B cell (primary cell): ENCODE results near the gene RIPOR3. TPM values are rescaled to one million over a fixed set of nuclear protein-coding genes. Genes with fewer than 3 reads are reported as not detected.
A peak's percentile ranks its signal among the peaks of the same experiment; 100 is the strongest.

Experiments used
- ATAC-seq: fragments of 200-7000 bp; cut with Tn5 transposase; one replicate; pipeline ENCODE4 v1.10.0; 2021; ENCODE audit warnings: low read depth, mild to moderate bottlenecking, moderate number of reproducible peaks, moderate library complexity
- CTCF ChIA-PET: fragments of 350-600 bp; sonication (Branson Sonifier 250); formaldehyde crosslinking; loops from one replicate; lab custom pipeline; 2021; ENCODE audit warnings: antibody characterized with exemption, inconsistent platforms; lab: Charles Lee
- POLR2A ChIA-PET: fragments of 350-600 bp; sonication (Branson Sonifier 250); formaldehyde crosslinking; loops from one replicate; lab custom pipeline; 2021; ENCODE audit warnings: antibody characterized with exemption; lab: Charles Lee
- DNase-seq: peaks from one replicate; pipeline ENCODE4 v3.0.0; 2013
- H2AFZ ChIP-seq: 2 replicates; pipeline ENCODE4 v1.6.1; 2012; ENCODE audit warnings: mild to moderate bottlenecking, low read depth, low read length; ENCODE audit not compliant: insufficient read depth, poor library complexity, severe bottlenecking
- H3K27ac ChIP-seq, 2 donors: 1 replicate in 1 of 2; 2 replicates in 1 of 2; pipeline ENCODE4 v1.5.1; 2012 to 2013; ENCODE audit warnings: low read length in 2 of 2, mild to moderate bottlenecking in 2 of 2, moderate library complexity in 1 of 2
- H3K27me3 ChIP-seq, 4 experiments: fragments of 200-600 bp in 1 of 4; sonication (generic) in 1 of 4; replicated peaks in 1 of 4; 1 replicate in 2 of 4; 2 replicates in 2 of 4; pipeline versions ENCODE4 v1.6.1 to v1.7.0; 2013 to 2016; ENCODE audit warnings: low read length in 3 of 4, mild to moderate bottlenecking in 2 of 4, mixed read lengths in 1 of 4, moderate library complexity in 1 of 4; ENCODE audit not compliant: insufficient read depth in 4 of 4, control insufficient read depth in 3 of 4; ENCODE audit errors: control extremely low read depth in 1 of 4
- H3K36me3 ChIP-seq, 2 experiments: replicated peaks in 1 of 2; 1 replicate in 1 of 2; 2 replicates in 1 of 2; pipeline versions ENCODE4 v1.6.1 to v1.7.1; 2013; ENCODE audit warnings: low read length in 1 of 2; ENCODE audit not compliant: insufficient read depth in 2 of 2, control insufficient read depth in 1 of 2; ENCODE audit errors: control extremely low read depth in 1 of 2, extremely low read depth in 1 of 2
- H3K4me1 ChIP-seq, 2 donors: fragments of 200-600 bp in 1 of 2; sonication (generic) in 1 of 2; 1 replicate in 1 of 2; 2 replicates in 1 of 2; pipeline versions ENCODE4 v1.5.1 to v1.6.1; 2013 to 2017; ENCODE audit warnings: low read length in 2 of 2; ENCODE audit not compliant: control insufficient read depth in 2 of 2, insufficient read depth in 2 of 2
- H3K4me2 ChIP-seq: replicated peaks from 2 replicates; pipeline ENCODE3; 2012; ENCODE audit warnings: mild to moderate bottlenecking, low read depth, low read length; ENCODE audit not compliant: poor library complexity, severe bottlenecking
- H3K4me3 ChIP-seq, 5 experiments: fragments of 200-600 bp in 1 of 5; sonication (generic) in 1 of 5; 1 replicate in 3 of 5; 2 replicates in 2 of 5; pipeline versions ENCODE4 v1.5.1 to v1.7.0; 2011 to 2016; ENCODE audit warnings: low read length in 4 of 5, mild to moderate bottlenecking in 4 of 5, low read depth in 2 of 5, control low read depth in 1 of 5, moderate library complexity in 1 of 5; ENCODE audit not compliant: insufficient read depth in 1 of 5; ENCODE audit errors: control extremely low read depth in 1 of 5, extremely low read depth in 1 of 5
- H3K79me2 ChIP-seq: fragments of 200-600 bp; sonication (generic); one replicate; pipeline ENCODE4 v1.6.0; 2016; ENCODE audit warnings: low read length; ENCODE audit not compliant: control insufficient read depth, insufficient read depth
- H3K9ac ChIP-seq: fragments of 200-600 bp; sonication (generic); 2 replicates; pipeline ENCODE4 v1.6.1; 2017; ENCODE audit warnings: mild to moderate bottlenecking, low read length, moderate library complexity
- H3K9me3 ChIP-seq, 3 donors: one replicate each; pipeline versions ENCODE4 v1.6.1 to v1.7.1; 2013; ENCODE audit warnings: low read length in 2 of 3; ENCODE audit not compliant: control insufficient read depth in 2 of 3, insufficient read depth in 1 of 3; ENCODE audit errors: control extremely low read depth in 1 of 3
- H4K20me1 ChIP-seq: 2 replicates; pipeline ENCODE4 v1.6.0; 2012; ENCODE audit warnings: mild to moderate bottlenecking, low read length; ENCODE audit not compliant: insufficient read depth, control insufficient read depth, poor library complexity, severe bottlenecking
- H3K27ac Mint-ChIP-seq: one replicate; pipeline ENCODE4 v1.8.0; 2021; ENCODE audit warnings: mixed read lengths
- H3K27me3 Mint-ChIP-seq: one replicate; pipeline ENCODE4 v1.8.0; 2021; ENCODE audit warnings: mixed read lengths
- H3K4me1 Mint-ChIP-seq: one replicate; pipeline ENCODE4 v1.8.0; 2021; ENCODE audit warnings: mixed read lengths
- H3K4me3 Mint-ChIP-seq: one replicate; pipeline ENCODE4 v1.8.0; 2021; ENCODE audit warnings: mixed read lengths
- H3K9me3 Mint-ChIP-seq: one replicate; pipeline ENCODE4 v1.8.0; 2022; ENCODE audit warnings: mixed read lengths; ENCODE audit not compliant: insufficient read depth
- EZH2 ChIP-seq: IDR thresholded peaks from 2 replicates; pipeline ENCODE4 v1.6.1; 2012; ENCODE audit warnings: borderline replicate concordance, low read depth, mild to moderate bottlenecking, moderate library complexity, low read length; ENCODE audit not compliant: insufficient read depth, poor library complexity, severe bottlenecking
- WGBS: methylation state at CpG from one replicate; pipeline ENCODE4 v1.1.5; 2013; ENCODE audit warnings: missing lambda C conversion rate; ENCODE audit not compliant: insufficient coverage; 5-methylcytosine and 5-hydroxymethylcytosine counted together
- intact Hi-C: fragments of 100-400 bp; cut with micrococcal nuclease; formaldehyde crosslinking; loops from one replicate; pipeline ENCODE4 v1.10.0; 2022
- polyA plus RNA-seq: library from polyadenylated mRNA; depleted of rRNA; stranded (reverse); fragments of >200 nt; gene quantifications from 2 replicates; pipeline ENCODE4 v1.2.3, GENCODE V29; 2012
- total RNA-seq, 2 donors: library from RNA; stranded (reverse); fragments of 120-200 nt in 1 of 2; gene quantifications; 1 replicate in 1 of 2; 2 replicates in 1 of 2; pipeline versions ENCODE4 v1.2.3 to v1.2.4, GENCODE V29; 2013 to 2022
- TF ChIP-seq, protein P1 (sequence below): fragments of 200-600 bp; IDR thresholded peaks from one replicate; pipeline ENCODE4 v1.8.0; 2022; ENCODE audit warnings: antibody characterized with exemption, mild to moderate bottlenecking

The RIPOR3 gene
- total and polyA plus RNA-seq, 2 donors (not counting 1 experiment from before 2014, with no cell fraction given), result 0.09 to 0.27 TPM

DNA sequence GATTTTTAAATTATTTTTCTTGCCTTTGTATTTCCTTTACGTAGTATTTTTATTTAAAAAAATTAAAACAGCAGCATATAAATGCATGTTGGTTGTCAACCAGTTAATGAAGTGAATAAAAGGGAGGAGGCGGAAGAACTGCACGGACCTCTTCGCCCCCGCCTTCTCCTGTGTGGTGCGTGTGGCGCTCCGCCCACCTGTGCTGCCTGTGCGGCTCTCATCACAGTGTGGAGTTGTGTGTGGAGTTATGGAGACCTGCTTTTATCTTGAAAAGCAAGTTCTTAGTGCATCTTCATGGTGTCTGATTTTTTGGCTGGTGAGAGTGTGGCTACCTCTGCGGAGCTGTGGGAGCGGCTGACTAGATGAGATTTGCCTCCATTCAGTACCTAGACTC, 122.8 kb downstream of the RIPOR3 start:
- H3K9me3 ChIP-seq, result no peaks in the 10 kb centered on the region
- no peaks in the 10 kb centered on the region for H3K9me3 Mint-ChIP-seq
- H3K4me3 ChIP-seq, result no peak overlapping the region
- ATAC-seq, result no peak
- POLR2A ChIA-PET, result interaction anchor here (0.8 kb wide), 1 partner anchor 81 kb away, joined by 3 read pairs; no protein-coding TSS in a partner anchor
- intact Hi-C loops, result no loop called here
- no peak overlapping the region for H3K9ac ChIP-seq
- peaks cover 26 to 38% of the 10 kb centered on the region in 2 donors for H3K4me1 ChIP-seq
- H3K27ac ChIP-seq, result no peak overlapping the region
- H3K36me3 ChIP-seq, result peaks cover 0 to 87% of the 10 kb centered on the region in 2 experiments
- peaks cover 95% of the 10 kb centered on the region for H3K79me2 ChIP-seq
- H3K27me3 Mint-ChIP-seq, result no peaks in the 10 kb centered on the region
- 84% methylated on average over 10 of the region's 11 CpGs for whole genome bisulfite sequencing
- CTCF ChIA-PET, result interaction anchor here (0.7 to 16.9 kb wide), 6 partner anchors 12 to 101 kb away, joined by 3 to 292 read pairs (median 112); partner anchors contain the start of gene PTPN1
- H3K4me3 Mint-ChIP-seq, result no peak overlapping the region
- no peak for TF ChIP-seq EZH2
- TF ChIP-seq, protein P1, sequence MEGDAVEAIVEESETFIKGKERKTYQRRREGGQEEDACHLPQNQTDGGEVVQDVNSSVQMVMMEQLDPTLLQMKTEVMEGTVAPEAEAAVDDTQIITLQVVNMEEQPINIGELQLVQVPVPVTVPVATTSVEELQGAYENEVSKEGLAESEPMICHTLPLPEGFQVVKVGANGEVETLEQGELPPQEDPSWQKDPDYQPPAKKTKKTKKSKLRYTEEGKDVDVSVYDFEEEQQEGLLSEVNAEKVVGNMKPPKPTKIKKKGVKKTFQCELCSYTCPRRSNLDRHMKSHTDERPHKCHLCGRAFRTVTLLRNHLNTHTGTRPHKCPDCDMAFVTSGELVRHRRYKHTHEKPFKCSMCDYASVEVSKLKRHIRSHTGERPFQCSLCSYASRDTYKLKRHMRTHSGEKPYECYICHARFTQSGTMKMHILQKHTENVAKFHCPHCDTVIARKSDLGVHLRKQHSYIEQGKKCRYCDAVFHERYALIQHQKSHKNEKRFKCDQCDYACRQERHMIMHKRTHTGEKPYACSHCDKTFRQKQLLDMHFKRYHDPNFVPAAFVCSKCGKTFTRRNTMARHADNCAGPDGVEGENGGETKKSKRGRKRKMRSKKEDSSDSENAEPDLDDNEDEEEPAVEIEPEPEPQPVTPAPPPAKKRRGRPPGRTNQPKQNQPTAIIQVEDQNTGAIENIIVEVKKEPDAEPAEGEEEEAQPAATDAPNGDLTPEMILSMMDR, result no peak
- H3K4me1 Mint-ChIP-seq, result peaks cover 67% of the 10 kb centered on the region
- DNase-seq, result no peak
- peak overlapping the region; percentile 89 for H3K27ac Mint-ChIP-seq
- H3K27me3 ChIP-seq, result no peaks in the 10 kb centered on the region
- H4K20me1 ChIP-seq, result peaks cover 94% of the 10 kb centered on the region
- no peak overlapping the region for H2AFZ ChIP-seq
- no peak overlapping the region for H3K4me2 ChIP-seq

GRCh38 chr20:50567860-50568548, 123.3 kb downstream of the RIPOR3 start:
- ATAC-seq (no peak), DNase-seq (no peak)
- H3K4me1 Mint-ChIP-seq, result peaks cover 65% of the 10 kb centered on the region
- ChIA-PET POLR2A (no interaction called here), CTCF (interaction anchor here (7.2 to 16.9 kb wide), 3 partner anchors 55 to 89 kb away, joined by 54 to 292 read pairs (median 180); partner anchors contain the start of gene PTPN1)
- H2AFZ ChIP-seq, result no peak overlapping the region
- no peak overlapping the region for H3K4me3 Mint-ChIP-seq
- H3K9me3 ChIP-seq, result no peaks in the 10 kb centered on the region
- intact Hi-C loops, result no loop called here
- H4K20me1 ChIP-seq, result peaks cover 94% of the 10 kb centered on the region
- WGBS, result 93% methylated on average over 12 of the region's 18 CpGs
- peaks cover 95% of the 10 kb centered on the region for H3K79me2 ChIP-seq
- H3K27ac ChIP-seq, result peak overlapping the region in 1 of 2 donors; percentile 11
- H3K4me1 ChIP-seq, result peaks cover 21 to 35% of the 10 kb centered on the region in 2 donors
- H3K4me3 ChIP-seq, result no peak overlapping the region
- peaks cover 0 to 88% of the 10 kb centered on the region in 2 experiments for H3K36me3 ChIP-seq
- no peaks in the 10 kb centered on the region for H3K27me3 Mint-ChIP-seq
- H3K9me3 Mint-ChIP-seq, result no peaks in the 10 kb centered on the region
- no peak overlapping the region for H3K4me2 ChIP-seq
- H3K27me3 ChIP-seq, result no peaks in the 10 kb centered on the region
- TF ChIP-seq, protein P1, result no peak
- TF ChIP-seq EZH2, result no peak
- peak overlapping the region; percentile 71 for H3K27ac Mint-ChIP-seq
- H3K9ac ChIP-seq, result no peak overlapping the region
